GM19025 (cell line): ENCODE data around the gene MREG.
A peak's percentile ranks its signal among the peaks of the same experiment; 100 is the strongest.
"Not testable (repeated sequence)": the region's sequence is repeated elsewhere in the genome, so short reads cannot be mapped to it uniquely, and the experiment has no call there.

ENCODE experiments used
- ATAC-seq: cut with Tn5 transposase; IDR thresholded peaks from one replicate; pipeline ENCODE4 v1.9.1; 2021; ENCODE audit warnings: mild to moderate bottlenecking, low read depth, moderate library complexity; ENCODE audit not compliant: unreplicated experiment

The MREG gene

GRCh38 chr2:216023055-216023648, 9.8 kb upstream of the MREG start:
- ATAC-seq = peak; percentile 70

DNA sequence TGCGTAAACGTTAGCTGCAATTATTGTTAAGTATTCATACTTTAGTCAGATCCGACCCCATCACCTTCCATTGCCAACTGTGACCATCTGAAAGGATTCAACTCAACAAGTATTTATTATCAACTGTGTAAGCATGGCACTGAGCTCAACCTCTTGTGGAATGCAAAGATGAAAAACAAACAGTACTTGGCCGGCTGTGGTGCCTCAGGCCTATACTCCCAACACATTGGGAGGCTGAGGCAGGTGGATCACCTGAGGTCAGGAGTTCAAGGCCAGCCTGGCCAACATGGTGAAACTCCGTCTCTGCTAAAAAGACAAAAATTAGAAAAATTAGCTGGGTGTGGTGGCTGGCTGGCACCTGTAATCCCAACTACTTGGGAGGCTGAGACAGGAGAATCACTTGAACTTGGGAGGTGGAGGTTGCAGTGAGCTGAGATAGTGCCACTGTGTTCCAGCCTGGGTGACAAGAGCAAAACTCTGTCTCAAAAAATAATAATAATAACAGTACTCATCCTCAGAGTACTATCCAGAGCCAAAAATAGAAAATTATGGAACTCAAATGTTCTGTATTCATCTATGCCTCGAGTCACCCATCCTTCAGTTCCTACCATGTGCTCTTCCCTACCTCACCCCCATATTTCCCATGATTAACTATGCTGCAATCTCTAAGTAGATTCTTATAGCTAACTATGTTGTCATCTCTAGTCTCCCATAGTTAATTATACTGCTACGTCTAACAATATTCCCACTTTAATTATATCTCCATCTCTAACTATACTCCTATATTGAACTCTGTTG, 8.6 kb upstream of the MREG start:
- no peak for ATAC-seq

- ATAC-seq = no peak
Observed at GRCh38 chr2:216018709-216019108, 5.4 kb upstream of the MREG start.

- peak; percentile 36 for ATAC-seq
Observed at GRCh38 chr2:216017365-216017764, 4.0 kb upstream of the MREG start.

- no peak for ATAC-seq
Observed at GRCh38 chr2:216016581-216016980, 3.2 kb upstream of the MREG start.

- ATAC-seq = peak; percentile 80
Observed at GRCh38 chr2:216015722-216016464, 2.5 kb upstream of the MREG start.

DNA sequence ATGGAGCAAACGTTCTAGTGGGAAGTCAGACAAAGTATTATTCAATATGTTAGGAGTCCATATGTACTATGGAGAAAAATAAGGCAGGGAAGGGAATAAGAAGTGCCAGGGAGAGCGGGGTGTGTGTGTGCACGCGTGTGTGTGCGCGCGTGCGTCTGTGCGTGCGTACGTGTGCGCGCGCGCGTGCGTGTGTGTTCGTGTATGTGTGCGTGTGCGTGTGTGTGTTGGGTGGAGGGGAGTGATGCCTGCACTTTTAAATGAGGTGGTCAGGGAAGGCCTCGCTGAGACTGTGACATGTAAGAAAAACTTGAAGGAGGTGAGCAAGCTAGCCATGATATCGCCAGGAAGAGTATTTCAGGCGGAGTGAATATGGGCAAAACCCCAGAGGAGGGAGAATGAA, 1.6 kb upstream of the MREG start:
- no peak for ATAC-seq

- no peak for ATAC-seq
Observed at GRCh38 chr2:216014006-216014405, 655 bp upstream of the MREG start.

- no peak for ATAC-seq
Observed at GRCh38 chr2:216012830-216013079, 596 bp downstream of the MREG start.

- ATAC-seq = no peak
Observed at GRCh38 chr2:216012133-216012829, 1.1 kb downstream of the MREG start.

DNA sequence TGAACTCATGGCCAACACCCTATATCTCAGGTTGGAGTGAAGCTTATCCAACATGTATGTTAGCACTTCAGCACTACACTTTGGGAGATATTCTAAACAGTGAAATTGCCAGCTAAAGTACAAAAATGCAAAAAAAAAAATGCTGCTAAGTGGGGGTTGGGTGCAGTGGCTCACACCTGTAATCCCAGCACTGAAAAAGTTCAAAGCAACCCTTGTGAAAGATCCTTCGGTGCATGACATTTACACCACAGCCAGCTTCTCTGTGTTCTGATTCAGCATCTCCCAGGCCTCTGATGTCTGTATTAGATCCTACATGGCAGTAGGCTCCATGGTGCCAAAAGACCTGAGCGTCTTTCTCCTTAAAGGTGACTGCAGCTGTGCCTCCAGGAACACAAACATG, 4.1 kb downstream of the MREG start:
- ATAC-seq = not testable (repeated sequence)

- ATAC-seq = no peak
Observed at GRCh38 chr2:216008387-216008786, 5.0 kb downstream of the MREG start.

DNA sequence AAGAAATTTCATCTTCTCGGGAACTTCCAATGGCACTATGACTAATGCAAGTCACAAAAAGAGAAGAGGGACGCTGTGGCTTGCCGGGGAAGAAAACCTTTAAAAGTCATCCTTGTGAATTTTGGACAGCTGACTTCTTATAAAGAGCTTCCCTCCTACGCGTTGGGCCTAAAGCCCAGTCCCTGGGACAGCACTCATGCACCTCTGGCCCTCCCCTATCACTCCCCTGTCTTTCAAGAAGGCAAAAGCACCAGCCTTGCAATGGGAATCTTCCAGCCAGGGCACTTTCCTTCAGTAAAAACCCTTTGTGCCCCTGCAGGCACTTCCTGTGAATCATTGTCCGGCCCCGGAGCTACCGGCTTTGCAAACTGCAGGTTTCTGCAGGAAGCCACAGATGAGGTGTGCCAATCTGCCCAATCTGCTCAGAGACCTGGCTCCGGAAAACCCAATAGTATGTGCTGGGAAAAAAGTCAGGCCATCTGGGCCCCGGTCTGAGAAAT, 7.1 kb downstream of the MREG start:
- peak; percentile 41 for ATAC-seq

- peak; percentile 28 for ATAC-seq
Observed at GRCh38 chr2:216004697-216005283, 8.6 kb downstream of the MREG start.

DNA sequence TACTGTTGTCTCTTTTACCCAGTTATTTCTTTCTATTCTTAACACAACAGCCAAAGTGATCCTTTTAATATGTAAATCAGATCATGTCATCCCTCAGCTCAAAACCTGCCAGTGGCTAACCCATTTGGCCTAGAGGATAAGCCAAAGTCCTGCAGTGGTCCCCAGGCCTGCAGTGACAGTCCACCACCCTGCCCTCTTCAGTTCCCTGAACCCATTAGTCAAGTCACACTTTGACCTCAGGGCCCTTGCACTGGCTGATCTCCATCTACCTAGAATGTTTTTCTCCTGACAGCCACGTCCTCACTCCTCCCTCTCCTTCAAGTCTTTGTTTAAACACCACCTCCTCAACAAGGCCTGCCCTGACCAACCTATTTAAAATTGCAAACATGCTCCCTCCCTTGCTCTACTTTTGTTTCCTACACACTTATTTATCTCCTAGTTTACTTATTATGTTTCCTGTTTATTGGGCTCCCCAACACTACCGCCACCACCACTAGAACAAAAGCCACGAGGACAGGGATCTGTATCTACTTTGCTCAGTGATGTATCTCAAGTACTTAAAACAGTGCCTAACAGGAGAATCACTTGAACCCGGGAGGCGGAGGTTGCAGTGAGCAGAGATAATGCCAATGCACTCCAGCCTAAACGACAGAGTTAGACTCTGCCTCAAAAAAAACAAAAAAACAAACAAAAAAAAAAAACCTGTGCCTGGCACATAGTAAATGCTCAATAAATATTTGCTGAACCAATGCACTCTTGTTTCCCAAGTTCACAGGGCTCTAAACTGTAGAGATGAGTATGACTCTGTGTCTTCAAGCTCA, 9.3 kb downstream of the MREG start:
- no peak for ATAC-seq

DNA sequence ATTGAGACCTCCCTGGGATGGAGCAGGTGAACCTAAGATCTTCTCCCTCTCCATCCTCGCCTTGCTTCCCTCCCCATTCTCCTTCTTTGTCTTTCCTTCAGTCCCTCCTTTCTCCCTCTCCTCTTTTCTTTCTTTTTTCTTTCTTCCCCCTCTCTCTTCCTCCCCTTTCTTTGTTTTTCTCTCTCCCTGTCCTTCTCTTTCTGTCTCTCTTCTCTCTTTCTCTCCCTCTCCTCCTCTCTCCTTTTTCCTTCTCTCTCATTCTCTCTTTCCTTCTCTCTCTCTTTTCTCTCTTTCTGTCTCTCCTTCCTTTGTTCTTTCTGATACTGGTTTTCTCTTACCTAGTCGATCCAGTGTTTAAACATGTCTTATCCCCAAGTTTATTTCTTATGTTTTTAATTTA, 10.7 kb downstream of the MREG start:
- ATAC-seq = no peak

GRCh38 chr2:216002101-216002678, 11.2 kb downstream of the MREG start:
- ATAC-seq = no peak

DNA sequence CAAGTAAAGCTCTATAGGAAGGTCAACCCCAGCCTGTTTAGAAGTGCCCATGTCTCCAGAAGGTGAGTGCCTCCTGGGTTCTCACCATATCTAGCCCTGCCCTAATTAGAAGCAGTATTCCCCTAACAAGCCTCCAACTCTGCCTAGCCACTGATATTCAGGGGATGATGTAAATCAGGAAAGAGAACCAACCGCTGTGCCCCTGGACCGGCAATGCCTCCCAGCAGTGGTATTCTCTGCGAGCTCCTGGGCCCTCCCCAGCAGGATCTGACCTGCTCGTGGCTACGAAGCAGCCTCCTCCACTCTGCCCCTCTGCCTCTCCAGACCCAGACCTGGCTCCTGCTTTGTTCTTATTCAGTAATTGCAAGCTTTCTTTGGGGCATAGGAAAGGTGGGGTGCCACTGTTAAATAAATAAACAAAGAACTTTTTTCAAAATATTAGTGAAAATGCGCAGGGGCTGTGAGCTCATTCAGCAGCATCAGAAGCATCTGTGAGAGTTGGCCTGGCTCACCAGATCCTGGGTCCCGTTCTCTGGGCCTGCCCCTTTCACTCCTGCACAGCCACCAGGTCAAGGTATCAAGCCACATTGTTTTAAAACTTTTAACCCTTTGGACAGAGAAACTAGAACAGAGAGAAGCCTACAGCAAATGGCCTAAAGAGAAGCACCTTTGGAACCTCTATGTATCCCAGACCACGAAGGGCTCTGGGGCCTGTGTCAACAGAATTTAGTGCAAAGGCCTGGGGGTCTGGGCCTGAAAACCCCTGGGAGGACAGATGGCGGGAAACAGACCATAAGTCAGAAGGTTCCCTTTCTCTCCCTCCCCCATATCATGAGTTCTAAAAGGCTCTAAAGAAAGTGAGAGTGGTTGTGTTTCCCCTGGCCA, 11.9 kb downstream of the MREG start:
- peak; percentile 26 for ATAC-seq

- ATAC-seq = no peak
Observed at GRCh38 chr2:215998636-215999035, 14.7 kb downstream of the MREG start.
